OCI-LY7 (cell line): Measurements from ENCODE around the gene CDK5R1.

Experiments used
- EZH2phosphoT487 ChIP-seq: fragments of 200-600 bp; sonication (generic); IDR thresholded peaks from 2 replicates; pipeline ENCODE4 v1.6.1; 2018; ENCODE audit warnings: low read depth, borderline replicate concordance, mild to moderate bottlenecking, mixed run types, antibody characterized with exemption, low read length, moderate library complexity, mixed read lengths
- TF ChIP-seq, protein P1 (sequence below): fragments of 200-600 bp; sonication (generic); conservative IDR thresholded peaks from 2 replicates; pipeline ENCODE4 v1.5.1; 2014; ENCODE audit warnings: mild to moderate bottlenecking, antibody characterized with exemption, low read length, moderate library complexity, mixed read lengths

DNA sequence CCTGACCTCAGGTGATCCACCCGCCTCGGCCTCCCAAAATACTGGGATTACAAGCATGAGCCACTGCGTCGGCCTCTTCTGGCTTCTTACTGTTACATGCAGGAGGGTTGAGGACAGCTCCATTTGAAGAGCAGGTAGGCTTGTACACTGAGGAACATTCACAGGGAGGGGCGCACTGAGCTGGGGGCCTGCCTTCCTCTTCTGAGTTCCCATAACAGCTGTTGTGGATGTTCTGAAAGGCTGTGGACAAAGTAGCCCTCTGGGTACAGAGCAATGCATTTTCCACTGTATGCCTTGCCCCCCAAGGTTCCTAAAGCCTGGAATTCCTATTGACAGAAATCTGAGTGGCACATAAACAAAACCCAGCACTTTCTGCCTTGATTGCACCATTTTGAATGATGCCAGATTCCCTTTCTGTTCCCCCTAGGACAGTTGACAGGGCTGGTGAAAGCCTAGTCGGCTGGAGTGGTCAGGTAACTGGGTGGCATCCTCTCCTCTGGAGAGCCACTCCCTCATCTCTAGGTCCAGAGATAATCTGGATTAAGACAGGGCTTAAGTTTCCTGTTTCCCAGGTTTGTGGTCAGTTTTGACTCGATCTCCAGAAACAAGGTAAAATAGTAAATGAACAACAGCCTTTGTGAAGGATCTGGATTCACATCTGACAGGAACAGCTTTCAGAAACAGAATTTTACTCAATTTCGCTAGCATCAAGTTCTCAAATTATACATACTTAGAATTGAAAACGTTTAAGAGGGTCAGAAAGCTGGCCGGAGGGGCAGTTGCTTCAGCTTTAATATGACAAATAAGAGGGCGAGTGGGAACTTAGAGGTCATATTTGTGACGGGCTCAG is 1.3 kb upstream of the CDK5R1 start:
- TF ChIP-seq, protein P1, sequence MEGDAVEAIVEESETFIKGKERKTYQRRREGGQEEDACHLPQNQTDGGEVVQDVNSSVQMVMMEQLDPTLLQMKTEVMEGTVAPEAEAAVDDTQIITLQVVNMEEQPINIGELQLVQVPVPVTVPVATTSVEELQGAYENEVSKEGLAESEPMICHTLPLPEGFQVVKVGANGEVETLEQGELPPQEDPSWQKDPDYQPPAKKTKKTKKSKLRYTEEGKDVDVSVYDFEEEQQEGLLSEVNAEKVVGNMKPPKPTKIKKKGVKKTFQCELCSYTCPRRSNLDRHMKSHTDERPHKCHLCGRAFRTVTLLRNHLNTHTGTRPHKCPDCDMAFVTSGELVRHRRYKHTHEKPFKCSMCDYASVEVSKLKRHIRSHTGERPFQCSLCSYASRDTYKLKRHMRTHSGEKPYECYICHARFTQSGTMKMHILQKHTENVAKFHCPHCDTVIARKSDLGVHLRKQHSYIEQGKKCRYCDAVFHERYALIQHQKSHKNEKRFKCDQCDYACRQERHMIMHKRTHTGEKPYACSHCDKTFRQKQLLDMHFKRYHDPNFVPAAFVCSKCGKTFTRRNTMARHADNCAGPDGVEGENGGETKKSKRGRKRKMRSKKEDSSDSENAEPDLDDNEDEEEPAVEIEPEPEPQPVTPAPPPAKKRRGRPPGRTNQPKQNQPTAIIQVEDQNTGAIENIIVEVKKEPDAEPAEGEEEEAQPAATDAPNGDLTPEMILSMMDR, result no peak
- TF ChIP-seq EZH2phosphoT487, result no peak
